Measurements from ENCODE around the gene RAB34.

The RAB34 gene

GRCh38 chr17:28710861-28711722 is 6.6 kb downstream of the RAB34 start:
- DNase-seq, result peak; percentile 86 to 96

GRCh38 chr17:28707339-28707720 is 10.3 kb downstream of the RAB34 start:
- no peak for DNase-seq

- no peak for DNase-seq
Measured at GRCh38 chr17:28706471-28707338, 11.0 kb downstream of the RAB34 start.

GRCh38 chr17:28705728-28706334 is 11.8 kb downstream of the RAB34 start:
- no peak for DNase-seq

GRCh38 chr17:28705074-28705659 is 12.5 kb downstream of the RAB34 start:
- no peak for DNase-seq

GRCh38 chr17:28704219-28704858 is 13.3 kb downstream of the RAB34 start:
- DNase-seq, result no peak

- DNase-seq, result no peak
Measured at GRCh38 chr17:28703552-28704218, 14.0 kb downstream of the RAB34 start.

- DNase-seq, result no peak
Measured at GRCh38 chr17:28702752-28703150, 14.9 kb downstream of the RAB34 start.

- no peak for DNase-seq
Measured at GRCh38 chr17:28702026-28702751, 15.5 kb downstream of the RAB34 start.

GRCh38 chr17:28700830-28701492 is 16.7 kb downstream of the RAB34 start:
- DNase-seq, result peak; percentile 60 to 76

- no peak for DNase-seq
Measured at GRCh38 chr17:28700278-28700677, 17.4 kb downstream of the RAB34 start.

GRCh38 chr17:28698253-28698941 is 19.3 kb downstream of the RAB34 start:
- DNase-seq, result no peak

- no peak for DNase-seq
Measured at GRCh38 chr17:28693869-28694268, 23.8 kb downstream of the RAB34 start.

GRCh38 chr17:28689011-28689410 is 28.7 kb downstream of the RAB34 start:
- no peak for DNase-seq

GRCh38 chr17:28688481-28688880 is 29.2 kb downstream of the RAB34 start:
- no peak for DNase-seq

GRCh38 chr17:28686296-28686695 is 31.4 kb downstream of the RAB34 start:
- no peak for DNase-seq

- no peak for DNase-seq
Measured at GRCh38 chr17:28685366-28685765, 32.3 kb downstream of the RAB34 start.

GRCh38 chr17:28684963-28685362 is 32.7 kb downstream of the RAB34 start:
- DNase-seq, result no peak

GRCh38 chr17:28682655-28683054 is 35.0 kb downstream of the RAB34 start:
- DNase-seq, result no peak

- DNase-seq, result no peak
Measured at GRCh38 chr17:28675980-28676379, 41.7 kb downstream of the RAB34 start.

Data from SHP77 (cell line).